ENCODE data around the gene PTMA.
"Not testable (repeated sequence)": the region's sequence is repeated elsewhere in the genome, so short reads cannot be mapped to it uniquely, and the experiment has no call there.

The PTMA gene

GRCh38 chr2:231717281-231718171, 9.2 kb downstream of the PTMA start:
- DNase-seq, result no peak

GRCh38 chr2:231718799-231719198, 10.5 kb downstream of the PTMA start:
- DNase-seq, result no peak

- DNase-seq, result no peak
Observed at GRCh38 chr2:231720292-231720986, 12.1 kb downstream of the PTMA start.

- DNase-seq, result no peak
Observed at GRCh38 chr2:231720987-231721966, 13.0 kb downstream of the PTMA start.

DNA sequence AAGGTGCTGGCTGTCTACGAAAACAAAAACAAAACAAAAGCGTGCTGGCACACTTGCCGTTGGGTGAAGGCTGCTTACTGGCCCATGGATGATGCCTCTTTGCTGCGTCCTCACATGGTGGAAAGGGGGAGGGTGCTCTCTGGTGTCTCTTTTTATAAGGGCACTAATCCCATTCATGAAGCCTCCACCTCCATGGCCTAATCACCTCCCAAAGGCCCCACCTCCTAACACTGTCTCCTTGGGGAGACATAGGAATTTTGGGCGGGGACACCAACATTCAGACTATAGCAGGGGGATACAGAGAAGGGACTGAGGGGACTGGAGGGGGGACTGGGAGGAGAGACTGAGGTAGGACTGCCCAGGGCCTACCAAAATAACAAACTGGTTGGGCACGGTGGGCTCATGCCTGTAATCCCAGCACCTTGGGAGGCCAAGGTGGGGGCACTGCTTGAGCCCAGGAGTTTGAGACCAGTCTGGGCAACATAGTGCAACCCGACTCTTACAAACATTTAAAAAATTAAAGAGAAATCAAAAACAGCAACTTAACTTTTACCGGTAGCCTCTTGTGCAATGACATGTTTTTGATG, 14.5 kb downstream of the PTMA start:
- no peak for DNase-seq

- no peak for DNase-seq
Observed at GRCh38 chr2:231725476-231725875, 17.2 kb downstream of the PTMA start.

DNA sequence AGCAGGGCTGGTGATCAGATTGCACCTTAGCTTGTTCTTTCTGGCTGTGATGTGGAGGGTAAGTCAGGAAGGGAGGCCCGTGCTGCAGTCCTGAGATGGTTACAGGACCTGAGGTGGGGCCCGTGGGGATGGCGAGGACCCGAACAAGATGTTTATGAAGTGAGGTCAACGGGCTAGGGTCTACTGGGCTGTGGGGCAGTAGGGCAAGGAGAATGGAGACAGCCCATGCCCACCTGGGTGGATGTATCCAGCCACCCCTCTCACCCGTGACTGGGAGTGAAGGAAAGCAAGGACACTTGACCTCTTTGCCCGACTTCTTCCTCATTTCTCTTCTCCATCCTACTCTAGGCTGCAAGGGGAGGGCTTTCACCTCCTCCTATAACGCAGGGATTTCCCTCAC, 18.0 kb downstream of the PTMA start:
- DNase-seq, result no peak

GRCh38 chr2:231727621-231728020, 19.3 kb downstream of the PTMA start:
- DNase-seq, result no peak

- DNase-seq, result no peak
Observed at GRCh38 chr2:231732604-231733003, 24.3 kb downstream of the PTMA start.

GRCh38 chr2:231737761-231738160, 29.4 kb downstream of the PTMA start:
- DNase-seq, result no peak

GRCh38 chr2:231743376-231744116, 35.2 kb downstream of the PTMA start:
- DNase-seq, result no peak

DNA sequence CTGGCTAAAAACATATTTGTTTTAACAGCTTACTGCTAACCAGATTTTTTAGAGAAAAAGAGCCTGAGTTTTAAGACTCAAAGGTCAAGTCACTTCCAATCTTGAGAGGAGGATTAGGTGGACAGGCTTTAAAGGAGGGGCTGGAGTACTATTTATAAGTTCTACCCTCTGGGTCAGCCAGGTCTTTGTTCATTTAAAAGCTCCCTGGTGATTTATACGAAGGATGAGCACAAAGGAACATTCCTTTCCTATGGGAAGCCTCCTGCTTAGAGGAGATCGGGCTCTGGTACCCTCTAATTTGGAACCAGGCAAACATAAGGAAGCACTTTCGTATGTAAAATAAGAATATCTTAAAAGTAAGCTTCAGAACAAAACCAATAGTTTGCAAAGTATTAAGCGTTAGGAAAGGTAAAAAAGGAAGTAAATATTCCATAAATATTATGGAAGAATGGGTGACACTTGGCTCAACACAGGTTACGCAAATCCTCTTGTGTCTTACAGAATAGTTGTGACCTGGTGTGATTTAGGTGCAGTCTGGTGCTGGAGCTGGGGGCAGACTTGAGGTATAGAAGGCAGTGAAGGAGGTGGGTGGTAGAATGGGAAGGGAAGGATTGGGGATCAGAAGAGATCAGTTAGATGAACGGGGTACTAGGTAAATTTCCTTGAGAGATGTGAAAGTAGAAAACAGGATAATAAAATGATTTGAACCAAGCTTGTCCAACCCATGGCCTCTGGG, 37.1 kb downstream of the PTMA start:
- no peak for DNase-seq

DNA sequence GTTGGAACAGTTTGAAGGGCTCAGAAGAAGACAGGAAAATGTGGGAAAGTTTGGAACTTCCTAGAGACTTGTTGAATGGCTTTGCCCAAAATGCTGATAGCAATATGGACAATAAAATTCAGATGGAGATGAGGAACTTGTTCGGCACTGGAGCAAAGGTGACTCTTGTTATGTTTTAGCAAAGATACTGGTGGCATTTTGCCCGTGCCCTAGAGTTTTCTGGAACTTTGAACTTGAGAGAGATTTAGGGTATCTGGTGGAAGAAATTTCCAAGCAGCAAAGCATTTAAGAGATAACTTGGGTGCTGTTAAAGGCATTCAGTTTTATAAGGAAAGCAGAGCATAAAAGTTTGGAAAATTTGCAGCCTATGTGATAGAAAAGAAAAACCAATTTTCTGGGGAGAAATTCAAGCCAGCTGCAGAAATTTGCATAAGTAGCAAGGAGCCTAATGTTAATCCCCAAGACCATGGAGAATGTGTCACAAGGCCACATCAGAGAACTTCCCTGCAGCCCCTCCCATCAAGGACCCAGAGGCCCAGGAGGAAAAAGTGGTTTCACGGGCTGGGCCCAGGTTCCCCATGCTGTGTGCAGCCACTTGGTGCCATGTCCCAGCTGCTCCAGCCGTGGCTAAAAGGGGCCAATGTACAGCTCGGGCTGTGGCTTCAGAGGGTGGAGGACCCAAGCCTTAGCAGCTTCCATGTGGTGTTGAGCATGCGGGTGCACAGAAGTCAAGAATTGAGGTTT, 40.0 kb downstream of the PTMA start:
- DNase-seq, result not testable (repeated sequence)

DNA sequence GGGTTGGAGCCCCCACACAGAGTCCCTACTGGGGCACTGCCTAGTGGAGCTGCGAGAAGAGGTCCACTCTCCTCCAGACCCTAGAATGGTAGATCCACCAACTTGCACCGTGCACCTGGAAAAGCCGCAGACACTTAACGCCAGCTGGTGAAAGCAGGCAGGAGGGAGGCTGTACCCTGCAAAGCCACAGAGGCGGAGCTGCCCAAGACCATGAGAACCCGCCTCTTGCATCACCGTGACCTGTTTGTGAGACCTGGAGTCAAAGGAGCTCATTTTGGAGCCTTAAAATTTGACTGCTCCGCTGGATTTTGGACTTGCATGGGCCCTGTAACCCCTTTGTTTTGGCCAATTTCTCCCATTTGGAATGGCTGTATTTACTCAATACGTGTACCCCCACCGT, 40.7 kb downstream of the PTMA start:
- not testable (repeated sequence) for DNase-seq

DNA sequence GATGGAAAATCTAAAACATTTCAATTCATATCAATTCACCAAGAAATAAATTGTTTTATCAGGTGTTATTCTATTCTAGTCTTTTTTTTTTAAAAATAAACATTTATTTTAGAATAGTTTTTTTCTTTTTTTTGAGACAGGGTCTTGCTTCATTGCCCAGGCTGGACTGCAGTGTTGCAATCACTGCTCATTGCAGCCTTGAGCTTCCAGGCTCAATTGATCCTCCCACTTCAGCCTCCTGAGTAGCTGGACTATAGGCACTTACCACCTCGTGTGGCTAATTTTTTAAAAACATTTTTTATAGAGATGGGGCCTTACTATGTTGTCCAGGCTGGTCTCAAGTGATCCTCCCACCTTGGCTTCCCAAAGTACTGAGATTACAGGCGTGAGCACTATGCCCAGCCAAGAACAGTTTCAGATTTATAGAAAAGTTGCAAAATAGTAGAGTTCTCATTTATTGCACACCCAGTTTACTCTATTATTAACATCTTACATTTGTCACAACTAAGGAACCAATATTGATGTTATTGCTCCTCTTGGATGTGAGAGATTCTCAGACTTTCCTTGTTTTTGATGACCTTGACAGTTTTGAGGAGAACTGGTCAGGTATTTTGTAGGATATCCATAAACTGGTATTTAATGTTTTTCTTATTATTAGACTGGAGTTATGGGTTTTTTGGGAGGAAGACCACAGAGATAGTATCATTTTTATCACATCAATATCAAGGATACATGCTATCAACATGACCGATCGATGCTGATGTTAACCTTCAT, 42.9 kb downstream of the PTMA start:
- DNase-seq, result no peak

- DNase-seq, result no peak
Observed at GRCh38 chr2:231752061-231752460, 43.7 kb downstream of the PTMA start.

- no peak for DNase-seq
Observed at GRCh38 chr2:231761735-231762134, 53.4 kb downstream of the PTMA start.
